HCEC 1CT (cell line): Measurements from ENCODE around the gene FOSL1.
"Not testable (repeated sequence)": the region's sequence is repeated elsewhere in the genome, so short reads cannot be mapped to it uniquely, and the experiment has no call there.

ENCODE experiments used
- DNase-seq: peaks from one replicate; pipeline ENCODE4 v3.0.0-alpha.2; 2017

FOSL1 gene

GRCh38 chr11:65849771-65850216 lies 50.4 kb downstream of the FOSL1 start:
- no peak for DNase-seq

DNA sequence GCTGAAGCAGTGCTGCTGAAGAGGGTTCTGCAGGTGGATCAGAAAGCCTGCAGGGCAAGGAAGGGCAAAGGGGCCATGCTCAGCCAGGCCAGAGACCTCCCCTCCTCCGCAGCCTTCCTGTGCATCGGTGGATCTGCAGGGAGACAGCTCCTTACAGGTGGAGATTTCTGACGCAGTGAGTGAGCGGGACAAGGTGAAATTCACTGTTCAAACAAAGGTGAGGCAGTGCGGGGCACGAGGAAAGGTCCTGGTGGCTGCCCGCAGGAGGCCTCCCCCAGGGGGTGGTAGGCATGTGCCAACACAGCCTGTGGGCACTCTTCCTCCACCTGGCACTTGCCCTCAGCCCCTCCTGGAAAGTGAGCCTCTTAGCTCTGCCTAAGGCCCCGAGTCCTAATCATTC lies 50.8 kb downstream of the FOSL1 start:
- no peak for DNase-seq

- not testable (repeated sequence) for DNase-seq
Measured at GRCh38 chr11:65848693-65849092, 51.5 kb downstream of the FOSL1 start.

DNA sequence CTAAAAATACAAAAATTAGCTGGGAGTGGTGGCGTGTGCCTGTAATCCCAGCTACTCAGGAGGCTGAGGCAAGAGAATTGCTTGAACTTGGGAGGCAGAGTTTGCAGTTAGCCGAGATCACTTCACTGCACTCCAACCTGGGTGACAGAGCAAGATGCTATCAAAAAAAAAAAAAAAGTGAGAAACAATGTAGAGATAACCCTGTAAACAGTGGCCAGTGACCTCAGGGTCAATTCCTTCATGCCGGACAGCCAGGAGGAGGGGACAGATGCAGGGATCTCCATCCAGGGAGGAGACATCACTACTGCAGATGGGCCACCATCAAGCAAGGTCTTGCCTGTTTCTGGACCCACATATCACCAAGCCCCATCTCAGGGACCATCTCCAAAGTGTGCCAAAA lies 52.4 kb downstream of the FOSL1 start:
- DNase-seq, result no peak

- DNase-seq, result no peak
Measured at GRCh38 chr11:65844231-65844872, 55.8 kb downstream of the FOSL1 start.

DNA sequence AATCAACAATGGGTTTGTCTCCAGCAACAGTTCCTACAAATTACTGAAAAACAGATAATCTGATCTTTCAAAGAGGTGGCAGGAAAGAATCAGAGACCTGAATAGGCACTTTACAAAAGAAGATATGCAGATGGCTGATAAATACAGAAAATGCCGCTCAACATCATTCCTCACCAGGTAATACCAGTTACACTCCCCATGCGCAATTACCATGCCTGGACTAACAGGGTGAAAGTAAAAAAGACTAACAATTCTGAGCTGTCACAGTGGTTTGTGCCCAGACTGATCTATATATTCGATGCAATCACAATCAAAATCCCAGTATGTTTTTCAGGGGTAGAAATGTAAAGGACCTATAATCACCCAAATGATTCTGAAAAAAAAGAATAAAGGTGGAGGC lies 56.4 kb downstream of the FOSL1 start:
- no peak for DNase-seq

- DNase-seq, result no peak
Measured at GRCh38 chr11:65842144-65842543, 58.0 kb downstream of the FOSL1 start.
